GM18867 (cell line): ENCODE data around the gene FATE1.
"Not testable (repeated sequence)": the region's sequence is repeated elsewhere in the genome, so short reads cannot be mapped to it uniquely, and the experiment has no call there.

Experiments
- ATAC-seq: cut with Tn5 transposase; IDR thresholded peaks from one replicate; pipeline ENCODE4 v1.9.1; 2021; ENCODE audit warnings: mild to moderate bottlenecking, moderate library complexity; ENCODE audit not compliant: unreplicated experiment

FATE1 gene, protein sequence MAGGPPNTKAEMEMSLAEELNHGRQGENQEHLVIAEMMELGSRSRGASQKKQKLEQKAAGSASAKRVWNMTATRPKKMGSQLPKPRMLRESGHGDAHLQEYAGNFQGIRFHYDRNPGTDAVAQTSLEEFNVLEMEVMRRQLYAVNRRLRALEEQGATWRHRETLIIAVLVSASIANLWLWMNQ

DNA sequence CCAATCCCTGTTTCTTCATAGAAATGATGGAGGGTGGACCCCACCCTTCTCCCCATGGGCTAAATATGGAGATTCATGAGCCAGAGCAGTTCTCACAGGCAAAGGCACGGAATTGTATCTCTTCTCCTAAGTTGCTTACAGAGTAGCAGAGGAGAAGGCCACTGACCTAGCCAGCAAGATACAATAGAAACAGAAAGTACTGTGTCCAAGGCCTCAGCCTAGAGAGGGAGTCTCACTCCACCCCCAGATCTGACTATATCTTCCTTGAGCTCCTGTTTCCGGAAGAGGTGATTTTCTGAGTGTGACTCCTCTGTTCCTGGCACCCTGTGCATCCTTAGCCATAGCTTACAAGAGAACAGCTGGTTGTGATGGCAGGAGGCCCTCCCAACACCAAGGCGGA, at the start of gene FATE1:
Gene FATE1 (plus strand): TSS at position 284 of the 400 bp plus-strand sequence. CDS start 85 bp downstream, at position 369.
- no peak for ATAC-seq

DNA sequence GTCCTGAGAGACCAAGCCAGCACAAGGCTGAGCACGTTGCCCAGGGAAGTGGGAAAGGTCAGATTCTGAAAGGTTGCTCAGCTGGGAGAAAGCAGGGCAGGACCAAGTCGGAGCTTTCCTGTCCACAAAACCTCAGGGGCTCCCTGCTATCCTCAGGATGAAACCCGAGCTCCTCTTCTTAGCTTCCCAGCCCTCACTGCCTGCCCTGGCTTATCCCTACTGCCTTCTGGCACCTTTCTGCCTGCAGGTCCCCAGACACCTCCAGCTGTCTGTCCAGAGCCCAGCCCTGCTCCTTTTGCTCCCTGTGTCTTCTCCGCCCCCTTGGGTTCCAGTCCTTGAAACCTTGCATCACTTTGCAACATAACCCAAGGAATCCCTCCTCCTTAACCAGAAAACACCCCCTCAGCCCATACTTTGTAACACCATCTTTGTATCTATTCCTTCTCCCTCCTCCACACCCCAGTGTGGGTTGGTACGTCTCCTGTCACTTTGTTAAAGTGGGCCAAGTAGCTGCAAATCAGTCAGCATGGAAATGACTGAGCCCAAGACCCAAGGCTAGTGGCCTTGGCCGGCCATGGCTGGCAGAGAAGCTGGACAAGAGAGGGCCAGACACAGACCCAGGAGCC, 40.6 kb upstream of the FATE1 start:
- no peak for ATAC-seq

DNA sequence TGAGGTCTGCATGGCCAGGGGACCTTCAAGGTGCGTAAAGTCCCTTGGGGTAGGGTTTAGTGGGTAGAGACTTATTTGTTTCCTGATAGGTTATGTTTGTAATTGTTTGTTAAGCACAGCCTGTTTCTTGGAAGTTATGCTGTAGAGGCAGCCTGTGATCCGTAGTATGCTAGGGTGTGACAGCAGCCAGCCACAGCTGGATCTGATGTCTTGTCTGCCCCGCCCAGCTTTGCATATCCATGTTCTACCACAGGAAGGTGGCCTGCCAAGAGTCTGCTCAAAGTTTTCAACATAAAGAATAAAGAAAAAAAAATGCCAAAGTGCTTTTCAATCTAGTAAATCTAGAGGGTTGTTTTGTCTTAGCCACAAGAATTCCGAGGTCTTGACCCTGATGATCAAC, 39.6 kb upstream of the FATE1 start:
- ATAC-seq: no peak

DNA sequence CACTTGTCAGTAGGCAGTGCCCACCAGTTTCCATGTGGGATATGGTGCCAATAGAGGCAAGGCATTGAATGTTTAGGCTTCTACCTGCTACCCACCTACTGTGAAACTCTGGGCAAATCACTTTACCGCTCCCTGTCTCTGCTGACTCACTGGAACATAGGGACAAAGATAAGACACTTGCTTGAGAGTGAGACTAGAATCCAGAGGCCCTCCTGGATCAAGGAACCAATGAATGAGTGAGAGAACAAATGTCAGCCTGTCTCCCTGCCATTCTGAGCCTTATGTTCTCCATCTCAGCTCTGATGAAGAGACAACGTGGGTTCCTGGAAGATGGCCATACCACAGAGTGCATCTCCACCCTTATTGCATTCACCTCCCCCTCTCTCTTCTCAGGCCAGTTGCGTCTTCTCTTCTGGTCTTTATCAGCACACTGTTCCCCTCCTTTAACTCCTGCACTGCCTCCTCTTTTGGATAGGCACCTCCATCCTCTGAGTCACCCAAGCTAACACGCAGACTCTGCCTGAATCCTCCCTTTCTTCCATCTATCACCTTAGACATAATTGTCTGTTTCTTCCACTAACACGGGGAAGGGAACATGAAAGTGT, 35.9 kb upstream of the FATE1 start:
- ATAC-seq: no peak

GRCh38 chrX:151680805-151681204, 35.0 kb upstream of the FATE1 start:
- peak; percentile 97 for ATAC-seq

DNA sequence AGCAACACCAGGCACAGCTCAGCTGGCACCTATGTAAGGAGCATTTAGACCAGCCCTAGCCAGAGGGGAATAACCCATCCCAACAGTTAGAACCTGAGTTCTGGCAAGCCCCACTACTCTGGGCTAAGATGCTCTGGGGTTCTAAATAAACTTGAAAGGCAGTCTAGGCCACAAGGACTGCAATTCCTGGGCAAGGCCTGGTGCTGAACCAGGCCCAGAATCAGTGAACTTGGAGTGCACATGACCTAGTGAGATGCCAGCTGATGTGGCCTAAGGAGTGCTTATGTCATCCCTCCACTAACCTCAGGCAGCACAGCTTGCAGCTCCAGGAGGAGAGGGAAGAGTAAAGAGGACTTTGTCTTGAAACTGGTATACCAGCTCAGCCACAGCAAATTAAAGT, 28.2 kb upstream of the FATE1 start:
- no peak for ATAC-seq

DNA sequence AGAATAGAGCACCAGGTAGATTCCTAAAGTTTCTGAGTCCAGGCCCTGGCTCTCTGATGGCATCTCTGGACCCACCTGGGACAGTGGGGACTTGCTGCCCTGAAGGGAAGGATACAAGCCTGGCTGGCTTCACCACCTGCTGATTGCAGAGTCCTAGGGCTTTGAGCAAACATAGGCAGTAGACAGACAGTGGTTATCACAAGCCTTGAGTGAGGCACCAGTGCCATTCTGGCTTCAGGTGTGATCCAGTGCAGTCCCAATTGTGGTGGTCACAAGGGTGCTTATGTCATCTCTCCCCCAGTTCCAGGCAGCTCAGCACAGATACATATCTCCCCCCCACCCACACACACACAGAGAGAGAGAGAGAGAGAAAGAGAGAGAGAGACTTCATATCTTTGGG, 27.1 kb upstream of the FATE1 start:
- ATAC-seq: no peak

DNA sequence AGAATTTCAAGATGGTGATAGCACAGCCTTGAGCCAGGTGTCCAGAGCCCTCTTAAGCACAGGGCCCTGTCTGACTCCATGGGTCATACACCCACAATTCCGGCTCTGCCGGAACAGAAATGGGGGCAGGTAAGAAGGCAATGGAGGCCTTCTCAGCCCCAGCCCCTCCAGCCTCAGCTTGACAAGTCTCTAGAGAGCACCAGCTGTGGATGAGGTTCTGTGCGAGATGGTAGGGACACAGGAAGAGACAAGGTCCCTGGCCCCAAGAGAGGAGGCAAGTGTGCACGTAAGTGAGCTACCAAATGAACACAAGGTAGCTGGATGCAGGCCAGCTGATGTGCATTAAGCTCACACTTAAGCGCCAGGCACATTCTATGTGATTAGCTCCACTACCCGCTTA, 23.0 kb upstream of the FATE1 start:
- ATAC-seq: no peak

GRCh38 chrX:151694121-151694520, 21.7 kb upstream of the FATE1 start:
- ATAC-seq: no peak

- no peak for ATAC-seq
Observed at GRCh38 chrX:151694661-151695582, 20.9 kb upstream of the FATE1 start, which contains the start of gene PRRG3. PRRG3 (plus strand) TSS chrX:151695458; CDS start chrX:151698815, 3,357 bp downstream.

DNA sequence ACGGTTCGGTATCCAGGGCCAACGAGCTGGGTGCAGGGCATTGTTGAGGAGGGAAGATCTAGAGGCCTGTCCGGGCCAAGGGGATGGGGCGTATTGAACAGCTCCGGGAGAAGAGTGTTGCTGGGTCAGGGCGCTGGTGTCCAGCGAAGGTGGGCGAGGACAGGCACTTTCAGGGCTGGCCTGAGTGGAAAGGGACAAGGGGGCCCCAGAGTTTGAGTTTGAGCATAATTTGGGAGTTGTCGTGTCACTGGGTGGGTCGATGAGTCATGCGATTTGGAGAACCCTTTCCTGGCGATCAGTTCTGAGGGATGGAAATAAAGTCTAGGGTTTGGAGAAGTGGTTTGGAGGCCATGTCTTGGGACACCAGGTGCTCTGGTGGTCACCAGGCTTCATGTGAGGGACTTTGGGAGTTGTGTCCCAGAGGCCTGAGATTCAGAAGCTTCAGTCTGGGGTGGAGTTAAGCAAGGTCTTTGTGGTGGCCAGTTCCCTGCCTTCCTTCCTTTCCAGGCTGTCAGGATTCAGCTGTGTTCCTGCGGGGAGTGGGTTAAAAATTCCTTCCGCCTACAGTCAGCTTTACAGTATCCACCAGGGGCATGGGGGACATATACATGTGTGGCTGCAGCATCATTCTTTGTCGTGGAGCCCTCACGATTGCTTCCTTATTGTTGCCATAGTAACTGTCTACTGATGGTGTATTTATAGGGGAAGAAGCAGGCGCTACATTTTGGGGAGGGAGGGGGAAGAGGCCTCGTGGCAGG, 20.1 kb upstream of the FATE1 start:
- no peak for ATAC-seq

GRCh38 chrX:151697082-151697481, 18.8 kb upstream of the FATE1 start:
- not testable (repeated sequence) for ATAC-seq

DNA sequence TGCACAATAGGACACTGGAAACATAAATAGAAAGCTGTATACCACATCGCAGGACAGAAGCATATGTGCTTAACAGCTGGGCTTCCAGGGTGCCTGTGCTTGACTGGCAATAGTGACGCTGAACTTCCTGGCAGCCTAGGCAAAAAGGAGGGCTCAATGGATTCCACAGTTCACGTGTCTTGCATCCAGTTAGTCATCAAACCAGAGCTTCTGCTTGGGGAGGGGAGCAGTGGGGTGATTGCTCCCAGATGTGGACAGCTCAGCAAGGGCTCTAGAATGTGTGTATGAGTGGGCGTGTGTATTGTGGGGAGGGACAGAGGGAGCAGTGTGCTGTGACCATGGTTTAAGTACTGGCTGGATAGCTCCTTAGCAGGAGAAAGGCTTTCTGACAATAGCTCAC, 18.3 kb upstream of the FATE1 start:
- no peak for ATAC-seq

GRCh38 chrX:151698485-151698884, 17.4 kb upstream of the FATE1 start:
- no peak for ATAC-seq

DNA sequence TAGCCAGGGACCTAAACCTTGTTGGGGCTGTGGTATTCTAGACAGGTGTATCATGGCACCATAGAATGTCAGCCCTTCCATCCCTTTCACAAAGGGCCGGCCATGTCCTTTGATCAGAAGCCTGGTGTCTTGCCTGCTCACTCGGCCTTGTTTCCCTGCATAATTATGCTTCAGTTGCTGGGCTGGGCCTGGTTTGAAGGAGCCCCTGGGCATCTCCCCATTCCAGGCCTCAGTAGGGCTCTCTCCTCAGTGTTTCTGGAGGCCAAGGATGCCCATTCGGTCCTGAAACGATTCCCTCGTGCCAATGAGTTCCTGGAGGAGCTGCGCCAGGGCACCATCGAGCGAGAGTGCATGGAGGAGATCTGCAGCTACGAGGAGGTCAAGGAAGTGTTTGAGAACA, 16.1 kb upstream of the FATE1 start:
- ATAC-seq: no peak

DNA sequence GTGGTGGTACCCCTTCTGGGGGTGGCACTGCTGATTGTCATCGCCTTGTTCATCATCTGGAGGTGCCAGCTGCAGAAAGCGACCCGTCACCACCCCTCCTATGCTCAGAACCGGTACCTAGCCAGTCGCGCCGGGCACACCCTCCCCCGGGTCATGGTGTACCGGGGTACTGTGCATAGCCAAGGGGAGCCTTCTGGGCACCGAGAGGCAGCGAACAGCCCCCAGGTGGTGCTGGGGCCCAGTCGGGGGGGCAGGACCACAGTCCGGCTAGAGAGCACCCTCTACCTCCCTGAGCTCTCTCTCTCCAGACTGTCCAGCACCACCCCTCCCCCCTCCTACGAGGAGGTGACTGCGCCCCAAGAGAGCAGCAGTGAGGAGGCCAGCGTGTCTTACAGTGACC, 15.3 kb upstream of the FATE1 start:
- no peak for ATAC-seq

GRCh38 chrX:151701071-151701470, 14.8 kb upstream of the FATE1 start:
- no peak for ATAC-seq

- no peak for ATAC-seq
Observed at GRCh38 chrX:151701531-151701930, 14.3 kb upstream of the FATE1 start.

- ATAC-seq: no peak
Observed at GRCh38 chrX:151702026-151702714, 13.7 kb upstream of the FATE1 start.

DNA sequence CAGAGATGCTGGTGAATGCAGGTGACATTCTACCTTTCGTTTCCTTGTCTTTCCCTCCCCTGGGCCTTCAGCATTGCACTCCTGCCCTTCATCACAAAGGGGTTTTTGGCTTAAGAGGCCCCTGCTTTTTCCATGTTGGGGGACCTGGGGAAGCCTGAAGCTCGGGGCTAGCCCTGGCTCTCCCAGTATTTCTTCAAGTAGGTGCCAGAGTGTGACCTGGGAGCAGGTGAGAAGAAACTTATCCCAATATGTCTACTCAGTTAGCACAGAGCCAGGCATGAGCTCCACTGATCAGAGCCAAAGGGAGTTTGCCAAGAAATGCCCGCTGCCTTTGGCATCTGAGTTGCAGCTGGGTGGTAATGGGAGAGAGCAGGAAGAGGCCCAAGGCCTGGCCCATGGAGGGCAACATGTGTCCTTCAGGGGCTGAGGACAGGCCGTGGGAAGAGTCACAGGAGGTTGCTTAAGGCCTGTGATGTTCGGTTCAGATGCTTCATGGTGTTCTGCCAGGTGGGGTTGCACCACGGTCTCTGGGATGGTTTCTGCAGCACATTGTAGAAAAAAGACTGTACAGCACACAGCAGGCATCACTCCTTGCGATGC, 13.0 kb upstream of the FATE1 start:
- ATAC-seq: no peak
